HepG2 (cell line): ENCODE results near the gene RPTOR. TPM values are rescaled to one million over a fixed set of nuclear protein-coding genes. Genes with fewer than 3 reads are reported as not detected.
A peak's percentile ranks its signal among the peaks of the same experiment; 100 is the strongest.

Source experiments
- ATAC-seq: fragments of 200-7000 bp; cut with Tn5 transposase; 3 replicates; pipeline ENCODE4 v1.9.1; 2020; ENCODE audit warnings: mild to moderate bottlenecking, moderate library complexity
- BruUV-seq: library from RNA; stranded (reverse); fragments of 400-500 nt; replicated peaks from 2 replicates; lab custom pipeline; 2021; lab: Mats Ljungman, UMichigan
- CTCF ChIA-PET: fragments of 300-600 bp; formaldehyde crosslinking; extraction: SDS; loops from one replicate; lab custom pipeline; 2021; ENCODE audit warnings: low total read pairs, inconsistent platforms, low intra/inter-chr PET ratio; lab: Yijun Ruan, JAX
- POLR2A ChIA-PET: fragments of 350-600 bp; sonication (Branson Sonifier 250); formaldehyde crosslinking; loops from one replicate; lab custom pipeline; 2020; ENCODE audit warnings: antibody characterized with exemption, inconsistent platforms; lab: Yijun Ruan, JAX
- DNase-seq: peaks from one replicate; pipeline ENCODE4 v3.0.0-alpha.2; 2015; ENCODE audit warnings: low spot score
- FAIRE-seq: peaks from 3 replicates; lab custom pipeline; 2011; peaks lifted over from hg19 to GRCh38; lab: Jason Lieb, UNC
- H2AFZ ChIP-seq: one replicate; pipeline ENCODE4 v1.6.1; 2011; ENCODE audit warnings: low read length, inconsistent platforms
- H3K27ac ChIP-seq: fragments of 300-600 bp; 3 replicates; pipeline ENCODE4 v1.8.0; 2011; ENCODE audit warnings: mixed run types, mild to moderate bottlenecking, mixed read lengths, low read length, inconsistent platforms; ENCODE audit not compliant: insufficient read depth; ENCODE audit errors: extremely low read length
- H3K27me3 ChIP-seq, 2 experiments: fragments of 200-600 bp in 1 of 2; 2 replicates in 1 of 2; 3 replicates in 1 of 2; pipeline versions ENCODE4 v1.6.0 to v1.8.0; 2011; ENCODE audit warnings: low read length in 2 of 2, mild to moderate bottlenecking in 2 of 2, moderate library complexity in 2 of 2, inconsistent platforms in 1 of 2; ENCODE audit not compliant: insufficient read depth in 2 of 2, control insufficient read depth in 1 of 2
- H3K36me3 ChIP-seq, 2 experiments: fragments of 200-600 bp in 1 of 2; replicated peaks in 1 of 2; 2 replicates in 1 of 2; 3 replicates in 1 of 2; pipeline versions ENCODE4 v1.5.1 to v1.8.0; 2011; ENCODE audit warnings: low read length in 2 of 2, inconsistent platforms in 1 of 2; ENCODE audit not compliant: insufficient read depth in 2 of 2, control insufficient read depth in 1 of 2
- H3K4me1 ChIP-seq: 2 replicates; pipeline ENCODE4 v1.5.1; 2012; ENCODE audit warnings: low read length, inconsistent platforms; ENCODE audit not compliant: insufficient read depth
- H3K4me2 ChIP-seq: 2 replicates; pipeline ENCODE4 v1.6.0; 2011; ENCODE audit warnings: low read depth, low read length, inconsistent platforms
- H3K4me3 ChIP-seq, 3 experiments: fragments of 200-600 bp in 1 of 3; sonication (generic), shearing (Covaris generic) in 1 of 3; replicated peaks in 1 of 3; 2 replicates each; pipeline ENCODE4 v1.5.1; 2011 to 2016; ENCODE audit warnings: low read length in 3 of 3, inconsistent platforms in 2 of 3, low read depth in 2 of 3, mild to moderate bottlenecking in 2 of 3, control low read depth in 1 of 3, mixed read lengths in 1 of 3; ENCODE audit not compliant: insufficient read depth in 1 of 3
- H3K79me2 ChIP-seq: one replicate; pipeline ENCODE4 v1.6.1; 2011; ENCODE audit warnings: low read length, inconsistent platforms; ENCODE audit not compliant: insufficient read depth
- H3K9ac ChIP-seq: 2 replicates; pipeline ENCODE4 v1.6.0; 2011; ENCODE audit warnings: mild to moderate bottlenecking, low read depth, low read length, inconsistent platforms; ENCODE audit not compliant: insufficient read depth
- H3K9me3 ChIP-seq: 2 replicates; pipeline ENCODE4 v1.5.1; 2012; ENCODE audit warnings: mild to moderate bottlenecking, low read length
- H4K20me1 ChIP-seq: 2 replicates; pipeline ENCODE4 v1.6.0; 2011; ENCODE audit warnings: inconsistent platforms, mild to moderate bottlenecking, low read length, moderate library complexity; ENCODE audit not compliant: insufficient read depth
- FOSL2 ChIP-seq: sonication (generic); formaldehyde crosslinking; IDR thresholded peaks from 2 replicates; pipeline ENCODE4 v1.4.0; 2020; ENCODE audit warnings: missing genetic modification reagents
- ZNF12 ChIP-seq: sonication (generic); formaldehyde crosslinking; IDR thresholded peaks from 2 replicates; pipeline ENCODE4 v1.5.0; 2020; ENCODE audit warnings: missing genetic modification reagents
- ZNF33B ChIP-seq: sonication (generic); formaldehyde crosslinking; IDR thresholded peaks from 2 replicates; pipeline ENCODE4 v1.5.1; 2020; ENCODE audit warnings: mild to moderate bottlenecking, missing genetic modification reagents
- ZNF768 ChIP-seq: sonication (generic); formaldehyde crosslinking; IDR thresholded peaks from 2 replicates; pipeline ENCODE4 v1.4.0; 2020; ENCODE audit warnings: missing genetic modification reagents
- WGBS: methylation state at CpG from one replicate; pipeline ENCODE4 v1.1.6; 2017; ENCODE audit warnings: low lambda C conversion rate; 5-methylcytosine and 5-hydroxymethylcytosine counted together
- in situ Hi-C: cut with HindIII; loops from 2 replicates; pipeline ENCODE4 v1.10.0; 2017; ENCODE audit warnings: low pct_unique_long_range_greater_than_20kb; ENCODE audit not compliant: extremely low pct_ligation_motif_present
- intact Hi-C: fragments of 100-400 bp; cut with micrococcal nuclease; formaldehyde crosslinking; loops from one replicate; pipeline ENCODE4 v1.10.0; 2022; ENCODE audit not compliant: unreplicated experiment
- polyA plus RNA-seq, 8 experiments: library from polyadenylated mRNA; depleted of rRNA in 3 of 8; stranded (reverse) in 7 of 8; unstranded in 1 of 8; fragments of >200 nt; fragmentation: Illumina TruSeq in 4 of 8; extraction: Trizol in 4 of 8; gene quantifications; 2 replicates each; pipeline versions ENCODE4 v1.2.1 to v1.2.3, GENCODE V29; 2011 to 2016; ENCODE audit warnings: low read depth in 4 of 8, missing spikeins in 1 of 8, mixed read lengths in 1 of 8; ENCODE audit not compliant: insufficient read depth in 1 of 8
- total RNA-seq, 5 experiments: library from RNA; depleted of rRNA; stranded (reverse); fragments of >200 nt; fragmentation: Illumina TruSeq; extraction: Trizol; gene quantifications; 2 replicates each; pipeline ENCODE4 v1.2.3, GENCODE V29; 2016; ENCODE audit warnings: low read depth in 1 of 5
- TF ChIP-seq, protein P1 (sequence below): sonication (generic); formaldehyde crosslinking; IDR thresholded peaks from 2 replicates; pipeline ENCODE4 v1.5.1; 2020; ENCODE audit warnings: missing genetic modification reagents, mild to moderate bottlenecking, borderline replicate concordance

Gene RPTOR
- total and polyA plus RNA-seq, 2 of the 13 experiments (the other 11 are each of a cell fraction or from before 2014, with no cell fraction given), result 6.6 to 25.3 TPM

DNA sequence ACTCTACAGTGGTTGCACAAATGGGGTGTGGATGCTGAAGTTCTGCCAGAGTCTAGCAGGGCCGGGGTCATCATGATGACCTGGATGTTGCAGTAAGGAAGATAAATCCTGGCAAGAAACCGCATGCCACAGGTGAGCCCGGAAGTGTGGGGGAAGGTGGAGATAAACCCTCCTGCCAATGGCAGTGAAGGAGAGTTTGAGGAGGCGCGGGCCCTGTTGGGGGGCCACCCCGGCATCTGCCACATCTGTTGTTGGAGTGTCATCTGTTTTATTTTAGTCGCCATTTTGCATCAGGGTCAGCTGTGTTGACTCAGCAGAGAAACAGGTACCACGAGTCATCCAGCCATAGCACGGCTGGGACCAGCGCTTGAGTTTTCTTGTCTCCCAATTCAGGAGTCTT is 273.2 kb downstream of the RPTOR start:
- Histone ChIP-seq H3K4me1 (peaks cover 8% of the 10 kb centered on the region; the same call in 1 of the 2 replicates), H4K20me1 (peaks cover 3% of the 10 kb centered on the region; the same call in 1 of the 2 replicates), H3K9ac (no peak overlapping the region), H3K4me2 (no peak overlapping the region), H3K36me3 (peaks cover 11 to 22% of the 10 kb centered on the region in 2 experiments), H3K9me3 (no peaks in the 10 kb centered on the region), H3K27me3 (no peaks in the 10 kb centered on the region), H3K27ac (no peak overlapping the region), H3K4me3 (no peak overlapping the region), H3K79me2 (no peaks in the 10 kb centered on the region), H2AFZ (no peak overlapping the region)
- in situ Hi-C loops, result no loop called here
- ChIA-PET POLR2A (no interaction called here), CTCF (no interaction called here)
- BruUV-seq, result no TSS peak
- ATAC-seq (no peak), DNase-seq (no peak), FAIRE-seq (no peak)
- intact Hi-C loops, result no loop called here
- TF ChIP-seq ZNF33B (CRISPR knock-in tag) (no peak), FOSL2 (CRISPR knock-in tag) (0 out of 2 replicates have a peak, but pooled peaks have one; percentile 19)
- 96% methylated on average over 10 of the region's 10 CpGs for WGBS

DNA sequence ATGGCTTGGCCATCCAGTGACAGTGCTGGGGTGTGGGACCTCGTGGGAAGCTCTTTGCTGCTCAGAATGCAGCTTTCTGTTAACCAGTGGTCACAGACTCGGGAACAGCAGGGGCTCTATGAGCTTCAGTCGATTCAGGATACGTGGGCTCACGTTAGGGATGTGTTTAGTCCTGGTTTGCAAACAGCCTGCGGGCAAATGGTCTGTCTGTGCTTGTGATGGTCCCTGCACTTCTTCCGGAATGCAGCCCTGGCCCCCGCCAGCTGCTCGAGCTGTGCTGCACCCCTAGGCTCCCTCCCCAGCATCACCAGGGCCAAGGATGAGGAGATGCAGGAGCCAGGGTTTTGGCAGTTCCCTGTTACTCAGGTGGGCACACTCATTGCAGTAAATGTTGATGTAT is 274.2 kb downstream of the RPTOR start:
- CTCF ChIA-PET, result no interaction called here
- in situ Hi-C loops (no loop called here), intact Hi-C loops (no loop called here)
- Histone ChIP-seq H3K9me3 (no peaks in the 10 kb centered on the region), H3K27ac (no peak overlapping the region), H3K27me3 (no peaks in the 10 kb centered on the region), H3K36me3 (peaks cover 18 to 24% of the 10 kb centered on the region in 2 experiments), H3K4me1 (peaks cover 8% of the 10 kb centered on the region; the same call in 1 of the 2 replicates), H3K4me3 (no peak overlapping the region), H2AFZ (no peak overlapping the region), H4K20me1 (peaks cover 3% of the 10 kb centered on the region; the same call in 1 of the 2 replicates), H3K9ac (no peak overlapping the region), H3K79me2 (no peaks in the 10 kb centered on the region), H3K4me2 (no peak overlapping the region)
- BruUV-seq, result no TSS peak
- FAIRE-seq (no peak), ATAC-seq (no peak), DNase-seq (no peak)
- WGBS, result 94% methylated on average over 9 of the region's 9 CpGs
- POLR2A ChIA-PET, result no interaction called here
- TF ChIP-seq, protein P1, sequence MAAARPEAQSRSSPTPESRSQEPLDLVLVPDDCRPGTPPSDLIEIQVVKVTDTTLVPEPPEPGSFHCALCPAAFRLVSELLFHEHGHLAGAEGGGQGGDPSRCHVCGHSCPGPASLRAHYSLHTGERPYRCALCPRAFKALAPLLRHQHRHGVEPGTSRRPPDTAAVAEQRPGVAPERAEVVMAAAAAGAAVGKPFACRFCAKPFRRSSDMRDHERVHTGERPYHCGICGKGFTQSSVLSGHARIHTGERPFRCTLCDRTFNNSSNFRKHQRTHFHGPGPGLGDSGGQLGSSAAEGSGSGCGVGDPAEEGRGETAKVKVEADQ, result no peak
- TF ChIP-seq ZNF768 (CRISPR knock-in tag) (no peak), ZNF12 (CRISPR knock-in tag) (no peak)
